HFF-Myc (cell line): ENCODE measurements around the gene PNMA8C.

Experiments
- DNase-seq: peaks from one replicate; pipeline ENCODE4 v3.0.0-alpha.2; 2011; ENCODE audit warnings: low read depth; ENCODE audit errors: extremely low read depth
- H3K4me3 ChIP-seq: replicated peaks from 2 replicates; pipeline ENCODE4 v1.5.1; 2011; ENCODE audit warnings: low read depth, mild to moderate bottlenecking, control low read depth, low read length
- CTCF ChIP-seq: IDR thresholded peaks from 2 replicates; pipeline ENCODE4 v1.5.1; 2012; ENCODE audit warnings: mild to moderate bottlenecking, low read depth, low read length, control low read depth; ENCODE audit errors: missing control alignments

PNMA8C gene

GRCh38 chr19:46456930-46457329, 28.2 kb upstream of the PNMA8C start:
- no peak for DNase-seq
- no peak overlapping the region for H3K4me3 ChIP-seq
- TF ChIP-seq CTCF: no peak

- H3K4me3 ChIP-seq: no peak overlapping the region
- no peak for TF ChIP-seq CTCF
- no peak for DNase-seq
Measured at GRCh38 chr19:46454244-46454643, 25.5 kb upstream of the PNMA8C start.

- H3K4me3 ChIP-seq: no peak overlapping the region
- DNase-seq: no peak
- TF ChIP-seq CTCF: no peak
Measured at GRCh38 chr19:46453661-46454060, 24.9 kb upstream of the PNMA8C start.

GRCh38 chr19:46452186-46452585, 23.4 kb upstream of the PNMA8C start:
- no peak for TF ChIP-seq CTCF
- H3K4me3 ChIP-seq: no peak overlapping the region
- DNase-seq: no peak

GRCh38 chr19:46451352-46451751, 22.6 kb upstream of the PNMA8C start:
- H3K4me3 ChIP-seq: no peak overlapping the region
- no peak for TF ChIP-seq CTCF
- DNase-seq: no peak

- no peak for DNase-seq
- no peak overlapping the region for H3K4me3 ChIP-seq
Measured at GRCh38 chr19:46450737-46451136, 22.0 kb upstream of the PNMA8C start.

More at GRCh38 chr19:46450737-46451136, 22.0 kb upstream of the PNMA8C start:
- no peak for TF ChIP-seq CTCF
